ENCODE results near the gene NTM.

DNA sequence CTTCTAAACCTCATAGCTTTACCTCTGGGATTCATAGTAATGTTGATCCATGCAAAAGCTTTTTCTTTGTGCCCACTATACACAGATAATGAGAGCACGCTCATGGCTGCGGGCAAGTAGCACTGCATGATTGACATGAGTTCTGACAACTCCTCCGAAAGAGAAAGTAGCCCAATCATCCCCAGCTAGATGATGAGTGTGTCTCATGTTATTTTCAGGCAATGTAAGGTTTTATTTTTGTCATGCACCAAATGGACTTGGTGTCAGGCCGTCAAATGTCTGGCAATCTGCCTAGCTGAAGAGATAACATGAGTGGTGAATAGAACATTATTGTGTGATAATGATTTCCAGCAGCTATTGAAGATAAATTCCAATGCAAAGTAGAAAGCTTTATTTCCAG lies 662.6 kb downstream of the NTM start:
- TF ChIP-seq, protein P1, sequence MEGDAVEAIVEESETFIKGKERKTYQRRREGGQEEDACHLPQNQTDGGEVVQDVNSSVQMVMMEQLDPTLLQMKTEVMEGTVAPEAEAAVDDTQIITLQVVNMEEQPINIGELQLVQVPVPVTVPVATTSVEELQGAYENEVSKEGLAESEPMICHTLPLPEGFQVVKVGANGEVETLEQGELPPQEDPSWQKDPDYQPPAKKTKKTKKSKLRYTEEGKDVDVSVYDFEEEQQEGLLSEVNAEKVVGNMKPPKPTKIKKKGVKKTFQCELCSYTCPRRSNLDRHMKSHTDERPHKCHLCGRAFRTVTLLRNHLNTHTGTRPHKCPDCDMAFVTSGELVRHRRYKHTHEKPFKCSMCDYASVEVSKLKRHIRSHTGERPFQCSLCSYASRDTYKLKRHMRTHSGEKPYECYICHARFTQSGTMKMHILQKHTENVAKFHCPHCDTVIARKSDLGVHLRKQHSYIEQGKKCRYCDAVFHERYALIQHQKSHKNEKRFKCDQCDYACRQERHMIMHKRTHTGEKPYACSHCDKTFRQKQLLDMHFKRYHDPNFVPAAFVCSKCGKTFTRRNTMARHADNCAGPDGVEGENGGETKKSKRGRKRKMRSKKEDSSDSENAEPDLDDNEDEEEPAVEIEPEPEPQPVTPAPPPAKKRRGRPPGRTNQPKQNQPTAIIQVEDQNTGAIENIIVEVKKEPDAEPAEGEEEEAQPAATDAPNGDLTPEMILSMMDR (conservative IDR thresholded peaks at IDR 0.05): no peak
- TF ChIP-seq ZFX (IDR thresholded peaks at IDR 0.05): no peak

Measured in C4-2B (cell line).